Measurements from ENCODE around the gene IFI6. TPM values are rescaled to one million over a fixed set of nuclear protein-coding genes. Genes with fewer than 3 reads are reported as not detected.

Gene IFI6
- total RNA-seq, 2 experiments from 2014 or later, result 76.4 TPM

DNA sequence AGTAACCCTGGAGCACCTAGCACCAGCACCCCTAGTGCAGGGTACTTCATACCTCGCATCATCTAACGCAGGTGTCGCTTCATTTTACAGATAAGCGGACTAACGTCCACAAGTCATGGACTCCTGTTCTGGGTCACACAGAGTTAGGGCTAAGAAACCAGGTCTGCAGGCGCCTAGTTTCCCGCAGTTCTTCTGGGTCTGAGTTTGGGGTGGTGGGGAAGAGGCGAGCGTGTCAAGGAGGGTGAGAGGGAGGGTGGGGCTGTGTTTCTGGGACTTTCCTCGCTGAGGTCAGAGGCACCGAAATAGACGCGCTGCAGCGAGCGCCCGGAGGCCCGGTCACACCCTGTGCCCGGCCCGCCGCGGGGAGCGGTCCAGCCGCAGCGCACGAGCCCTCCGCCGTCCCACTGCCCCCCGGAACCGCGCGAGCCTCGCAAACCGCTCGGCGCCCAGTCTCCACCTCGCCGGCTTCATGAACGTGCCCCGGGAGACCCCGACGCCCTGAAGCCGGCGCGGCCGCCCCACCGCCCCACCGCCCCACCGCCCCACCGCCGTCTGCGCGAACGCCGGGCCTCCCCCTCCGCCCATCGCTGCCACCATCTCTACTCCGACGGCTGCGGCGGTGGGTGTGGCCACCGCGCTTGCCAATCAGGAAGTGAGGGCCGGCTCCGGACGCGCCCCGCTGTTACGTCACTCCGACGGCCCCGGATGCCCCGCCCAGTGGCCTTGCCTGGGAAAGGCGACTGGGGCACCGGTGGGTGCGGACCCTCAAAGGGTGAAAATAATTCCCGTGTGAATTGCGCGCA lies 12.3 kb downstream of the IFI6 start:
- no peaks in the 10 kb centered on the region for H3K9me3 Mint-ChIP-seq
- H3K27ac Mint-ChIP-seq, result peak overlapping the region; percentile 90
- ChIA-PET CTCF (interaction anchor here (1.5 to 6.5 kb wide), 4 partner anchors 11 to 55 kb away, joined by 3 to 312 read pairs (median 18); partner anchors contain the start of genes AHDC1 and IFI6), POLR2A (interaction anchor here (0.8 kb wide), 1 partner anchor 113 kb away, joined by 3 read pairs; the partner anchor contains the start of gene STX12)
- peaks cover 46% of the 10 kb centered on the region for H3K4me1 Mint-ChIP-seq (ENCODE audit: low read depth)
- peak; percentile 93 for DNase-seq
- H3K27me3 Mint-ChIP-seq, result no peaks in the 10 kb centered on the region
- intact Hi-C loops (cut with micrococcal nuclease), result loop anchor here (1.0 kb wide), 2 partner anchors 26 to 66 kb away; partner anchors contain the start of gene FAM76A
- H3K4me3 Mint-ChIP-seq, result peak overlapping the region; percentile 72
- no peaks in the 10 kb centered on the region for H3K36me3 Mint-ChIP-seq

DNA sequence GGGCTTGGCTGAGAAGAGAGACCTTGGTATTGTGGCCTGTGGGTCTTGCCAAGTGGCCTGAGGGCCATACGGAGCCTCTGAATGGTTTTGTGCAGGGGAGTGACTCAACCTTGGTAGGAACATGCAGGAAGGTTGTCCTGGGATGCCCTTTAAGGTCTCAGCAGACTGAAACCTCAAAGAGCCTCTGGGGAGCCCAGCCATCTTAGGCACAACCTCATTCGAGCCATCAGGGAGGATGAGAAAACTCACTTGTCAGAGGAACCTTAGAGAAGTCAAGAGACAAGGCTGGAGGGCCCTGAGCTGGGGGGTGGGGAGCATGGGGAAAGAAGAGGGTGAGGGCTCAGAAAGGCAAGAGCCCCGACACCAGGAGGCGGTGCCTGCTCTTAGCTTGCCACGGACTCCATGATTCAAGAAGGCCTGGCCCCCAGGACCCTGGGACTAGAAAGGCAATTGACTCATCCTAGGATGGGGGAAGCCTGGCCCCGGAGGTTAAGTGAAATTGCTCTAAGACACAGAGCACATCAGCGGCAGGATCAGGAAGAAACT lies 13.0 kb downstream of the IFI6 start:
- peak; percentile 65 for DNase-seq
- intact Hi-C loops (cut with micrococcal nuclease), result loop anchor here (1.0 kb wide), 1 partner anchor 26 kb away; no protein-coding TSS in a partner anchor
- H3K27ac Mint-ChIP-seq, result peak overlapping the region; percentile 90
- ChIA-PET POLR2A (interaction anchor here (0.8 kb wide), 1 partner anchor 9 kb away, joined by 3 read pairs; no protein-coding TSS in a partner anchor), CTCF (interaction anchor here (1.1 to 1.7 kb wide), 2 partner anchors 50 to 54 kb away, joined by 6 read pairs; no protein-coding TSS in a partner anchor)
- H3K9me3 Mint-ChIP-seq, result no peaks in the 10 kb centered on the region
- no peaks in the 10 kb centered on the region for H3K27me3 Mint-ChIP-seq
- H3K36me3 Mint-ChIP-seq, result no peaks in the 10 kb centered on the region
- peak overlapping the region; percentile 72 for H3K4me3 Mint-ChIP-seq
- H3K4me1 Mint-ChIP-seq (ENCODE audit: low read depth), result peaks cover 46% of the 10 kb centered on the region

GRCh38 chr1:27656157-27656893 lies 15.7 kb downstream of the IFI6 start:
- ChIA-PET POLR2A (interaction anchor here (0.7 to 1.0 kb wide), 2 partner anchors 16 to 31 kb away, joined by 3 read pairs; no protein-coding TSS in a partner anchor), CTCF (interaction anchor here (1.3 to 2.9 kb wide), 3 partner anchors 12 to 49 kb away, joined by 8 to 17 read pairs (median 13); no protein-coding TSS in a partner anchor)
- Mint-ChIP-seq H3K9me3 (no peaks in the 10 kb centered on the region), H3K27me3 (no peaks in the 10 kb centered on the region), H3K27ac (no peak overlapping the region), H3K36me3 (no peaks in the 10 kb centered on the region), H3K4me3 (no peak overlapping the region), H3K4me1 (ENCODE audit: low read depth) (peaks cover 29% of the 10 kb centered on the region)
- peak; percentile 41 for DNase-seq
- intact Hi-C loops (cut with micrococcal nuclease), result no loop called here

DNA sequence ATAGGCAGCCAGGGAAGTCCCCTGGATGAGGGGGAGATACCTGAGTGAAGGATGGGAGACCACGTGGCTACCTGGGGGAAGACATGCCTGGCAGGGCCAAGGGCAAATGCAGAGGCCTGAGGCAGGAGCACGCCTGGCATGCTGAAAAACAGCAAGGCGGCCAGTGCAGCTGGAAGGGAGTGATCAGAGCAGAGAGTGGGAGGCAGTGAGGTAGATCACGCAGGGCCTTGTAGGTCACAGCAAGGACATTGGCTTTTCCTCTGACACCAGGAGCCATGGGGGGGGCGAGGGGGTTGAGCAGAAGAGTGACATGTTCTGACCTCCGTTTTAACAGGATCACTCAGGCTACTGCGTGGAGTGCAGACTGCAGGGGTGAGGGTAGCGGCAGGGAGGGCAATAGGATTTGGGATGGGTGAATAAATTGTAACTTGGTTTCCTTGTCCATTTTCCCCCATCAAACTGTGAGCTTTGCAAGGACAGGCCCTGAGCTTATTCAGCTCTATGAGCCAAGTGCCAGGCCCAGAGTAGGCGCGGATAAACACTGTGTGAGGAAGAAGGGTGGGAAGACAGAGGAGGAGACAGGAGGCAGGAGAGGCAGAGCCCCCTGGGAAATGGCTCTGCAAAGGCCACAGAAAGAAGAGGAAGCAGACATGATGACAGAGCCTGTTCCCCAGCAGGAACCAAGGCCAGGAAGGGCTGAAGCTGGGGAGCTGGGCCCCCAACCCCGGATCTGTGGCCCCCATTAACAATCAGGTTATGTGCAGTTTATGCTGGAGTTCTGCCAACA lies 16.6 kb downstream of the IFI6 start:
- Mint-ChIP-seq H3K4me3 (no peak overlapping the region), H3K9me3 (no peaks in the 10 kb centered on the region), H3K4me1 (ENCODE audit: low read depth) (peaks cover 26% of the 10 kb centered on the region), H3K27me3 (no peaks in the 10 kb centered on the region), H3K36me3 (no peaks in the 10 kb centered on the region), H3K27ac (no peak overlapping the region)
- ChIA-PET POLR2A (no interaction called here), CTCF (interaction anchor here (0.5 to 2.9 kb wide), 4 partner anchors 11 to 612 kb away, joined by 3 to 17 read pairs (median 10); no protein-coding TSS in a partner anchor)
- DNase-seq, result no peak
- intact Hi-C loops (cut with micrococcal nuclease), result no loop called here

- Mint-ChIP-seq H3K27me3 (no peaks in the 10 kb centered on the region), H3K27ac (no peak overlapping the region), H3K4me3 (no peak overlapping the region), H3K36me3 (no peaks in the 10 kb centered on the region), H3K4me1 (ENCODE audit: low read depth) (peaks cover 14% of the 10 kb centered on the region), H3K9me3 (no peaks in the 10 kb centered on the region)
- no peak for DNase-seq
- intact Hi-C loops (cut with micrococcal nuclease), result no loop called here
- ChIA-PET CTCF (interaction anchor here (0.7 to 3.2 kb wide), 2 partner anchors 11 to 17 kb away, joined by 3 to 9 read pairs; no protein-coding TSS in a partner anchor), POLR2A (no interaction called here)
Measured at GRCh38 chr1:27652111-27652864, 19.7 kb downstream of the IFI6 start.

DNA sequence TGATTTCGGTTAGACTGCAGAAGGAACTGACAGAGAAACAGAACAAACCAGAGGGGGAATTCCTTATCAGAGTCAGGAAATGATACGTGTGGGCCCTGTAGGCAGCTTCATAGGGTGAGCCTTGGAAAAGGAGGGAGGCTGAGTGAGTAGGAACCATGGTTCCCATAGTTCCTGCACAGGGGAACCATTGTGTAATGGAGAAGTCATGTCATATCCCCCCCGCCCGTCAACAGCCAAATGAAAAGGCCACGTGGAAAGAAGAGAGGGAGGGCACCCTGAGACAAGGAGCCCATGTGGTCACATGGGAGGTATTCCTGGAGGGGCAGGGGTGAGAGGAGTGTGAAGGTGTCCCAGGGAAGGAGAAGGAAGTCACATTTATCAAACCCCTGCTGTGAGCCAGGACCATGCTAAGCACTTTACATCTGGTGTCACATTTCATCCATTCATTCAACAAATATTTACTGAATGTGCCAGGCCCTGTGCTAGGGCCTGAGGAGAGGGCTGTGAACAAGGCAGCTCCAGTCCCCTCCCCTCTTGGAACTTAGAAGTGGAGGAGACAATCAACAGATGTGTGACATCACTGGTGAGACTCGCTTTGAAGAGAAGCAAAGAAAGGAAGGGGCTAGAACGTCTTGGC lies 21.3 kb downstream of the IFI6 start:
- intact Hi-C loops (cut with micrococcal nuclease), result no loop called here
- ChIA-PET POLR2A (interaction anchor here (0.8 kb wide), 1 partner anchor 8 kb away, joined by 3 read pairs; no protein-coding TSS in a partner anchor), CTCF (interaction anchor here (1.1 to 3.4 kb wide), 6 partner anchors 9 to 42 kb away, joined by 3 to 18 read pairs (median 8); no protein-coding TSS in a partner anchor)
- Mint-ChIP-seq H3K9me3 (no peaks in the 10 kb centered on the region), H3K27me3 (no peaks in the 10 kb centered on the region), H3K36me3 (no peaks in the 10 kb centered on the region), H3K27ac (peak overlapping the region; percentile 8), H3K4me3 (no peak overlapping the region), H3K4me1 (ENCODE audit: low read depth) (peaks cover 11% of the 10 kb centered on the region)
- DNase-seq, result no peak

DNA sequence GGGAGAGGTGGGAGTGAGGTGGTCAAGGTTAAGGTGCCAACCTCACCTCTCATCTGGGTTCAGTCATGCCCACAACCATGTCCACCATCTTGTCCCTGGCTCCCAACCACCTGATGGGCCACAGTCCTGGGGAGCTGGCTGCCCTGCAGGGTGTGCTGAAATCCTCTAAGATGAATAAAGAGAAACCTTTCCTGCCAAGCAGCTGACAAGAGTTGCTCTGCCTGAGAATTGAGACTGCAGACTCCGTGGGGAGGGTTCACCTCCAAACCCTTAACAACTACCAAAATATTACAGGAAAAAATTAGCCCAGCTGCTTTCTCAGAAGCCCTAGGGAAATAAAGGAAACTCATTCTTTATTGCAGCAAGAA lies 21.8 kb downstream of the IFI6 start:
- Mint-ChIP-seq H3K4me1 (ENCODE audit: low read depth) (peaks cover 11% of the 10 kb centered on the region), H3K9me3 (no peaks in the 10 kb centered on the region), H3K27me3 (no peaks in the 10 kb centered on the region), H3K27ac (peak overlapping the region; percentile 8), H3K4me3 (no peak overlapping the region), H3K36me3 (no peaks in the 10 kb centered on the region)
- CTCF ChIA-PET, result interaction anchor here (0.9 to 3.4 kb wide), 6 partner anchors 9 to 548 kb away, joined by 3 to 18 read pairs (median 6); no protein-coding TSS in a partner anchor
- no peak for DNase-seq
- intact Hi-C loops (cut with micrococcal nuclease), result no loop called here
- POLR2A ChIA-PET, result interaction anchor here (0.6 to 0.8 kb wide), 3 partner anchors 8 to 1343 kb away, joined by 3 read pairs; no protein-coding TSS in a partner anchor

DNA sequence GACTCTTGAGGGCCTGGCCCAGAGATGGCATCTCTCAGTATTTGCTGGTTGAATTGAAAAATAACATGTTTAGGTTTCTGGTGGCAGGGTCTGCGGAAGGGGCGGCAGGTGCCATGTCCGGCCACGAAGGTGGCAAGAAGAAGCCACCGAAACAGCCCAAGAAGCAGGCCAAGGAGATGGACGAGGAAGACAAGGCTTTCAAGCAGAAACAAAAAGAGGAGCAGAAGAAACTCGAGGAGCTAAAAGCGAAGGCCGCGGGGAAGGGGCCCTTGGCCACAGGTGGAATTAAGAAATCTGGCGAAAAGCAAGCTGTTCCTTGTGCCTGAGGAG lies 22.7 kb downstream of the IFI6 start:
- Mint-ChIP-seq H3K36me3 (no peaks in the 10 kb centered on the region), H3K4me3 (no peak overlapping the region), H3K4me1 (ENCODE audit: low read depth) (peaks cover 11% of the 10 kb centered on the region), H3K27me3 (no peaks in the 10 kb centered on the region), H3K27ac (no peak overlapping the region), H3K9me3 (no peaks in the 10 kb centered on the region)
- POLR2A ChIA-PET, result no interaction called here
- DNase-seq, result no peak
- CTCF ChIA-PET, result interaction anchor here (0.9 to 3.4 kb wide), 6 partner anchors 13 to 547 kb away, joined by 3 to 18 read pairs (median 6); no protein-coding TSS in a partner anchor
- intact Hi-C loops (cut with micrococcal nuclease), result no loop called here

DNA sequence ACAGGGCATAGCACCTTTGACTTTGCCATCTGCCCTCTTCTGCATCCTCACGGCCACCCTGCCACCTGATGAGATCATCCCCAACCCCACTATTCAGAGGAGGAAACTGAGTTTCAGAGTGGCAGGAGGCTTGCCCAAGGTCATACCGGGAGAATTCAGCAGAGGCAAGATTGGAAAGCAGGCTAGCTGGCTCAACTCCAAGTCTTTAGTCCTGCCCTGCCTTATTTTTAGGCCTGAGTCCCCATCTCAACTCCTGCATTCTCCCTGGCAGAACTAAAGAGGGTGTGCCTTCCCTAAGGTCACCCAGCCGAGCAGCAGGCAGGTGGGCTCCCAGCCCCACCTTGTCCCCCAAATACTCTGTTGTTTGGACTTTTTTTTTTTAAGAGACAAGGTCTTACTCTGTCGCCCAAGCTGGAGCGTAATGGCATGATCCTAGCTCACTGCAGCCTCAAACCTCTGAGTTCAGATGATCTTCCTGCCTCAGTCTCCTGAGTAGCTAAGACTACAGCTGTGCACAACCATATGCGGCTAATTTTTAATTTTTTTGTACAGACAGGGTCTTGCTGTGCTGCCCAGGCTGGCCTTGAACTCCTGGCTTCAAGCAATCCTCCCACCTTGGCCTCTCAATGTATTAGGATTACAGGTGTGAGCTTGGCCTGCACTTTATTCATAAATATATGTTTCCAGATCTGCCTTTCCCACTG lies 23.2 kb downstream of the IFI6 start:
- no peaks in the 10 kb centered on the region for H3K27me3 Mint-ChIP-seq
- H3K36me3 Mint-ChIP-seq, result no peaks in the 10 kb centered on the region
- CTCF ChIA-PET, result interaction anchor here (1.1 to 3.4 kb wide), 3 partner anchors 14 to 40 kb away, joined by 3 to 18 read pairs (median 13); no protein-coding TSS in a partner anchor
- H3K4me1 Mint-ChIP-seq (ENCODE audit: low read depth), result peaks cover 15% of the 10 kb centered on the region
- DNase-seq, result no peak
- intact Hi-C loops (cut with micrococcal nuclease), result no loop called here
- no peaks in the 10 kb centered on the region for H3K9me3 Mint-ChIP-seq
- no peak overlapping the region for H3K27ac Mint-ChIP-seq
- H3K4me3 Mint-ChIP-seq, result no peak overlapping the region
- POLR2A ChIA-PET, result no interaction called here

DNA sequence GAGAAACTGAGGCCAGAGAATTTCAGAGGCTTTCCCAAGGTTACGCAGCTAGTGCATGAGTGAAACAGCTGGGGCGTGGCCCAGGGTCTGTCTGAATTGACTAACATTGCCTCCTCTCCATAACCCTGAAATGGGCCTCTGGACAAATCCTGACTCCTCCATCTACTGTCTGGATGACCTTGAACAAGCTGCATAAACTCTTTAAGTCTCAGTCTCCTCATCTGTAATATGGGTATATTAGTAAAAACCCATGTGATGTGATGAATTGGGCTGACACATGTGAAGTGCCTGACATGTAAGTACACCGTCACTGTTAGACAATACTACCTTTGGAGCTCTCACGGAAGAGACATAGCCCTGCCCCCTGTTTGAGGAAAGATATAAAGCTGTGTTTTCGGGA lies 24.7 kb downstream of the IFI6 start:
- intact Hi-C loops (cut with micrococcal nuclease), result no loop called here
- Mint-ChIP-seq H3K4me3 (no peak overlapping the region), H3K36me3 (no peaks in the 10 kb centered on the region), H3K27me3 (no peaks in the 10 kb centered on the region), H3K27ac (no peak overlapping the region), H3K9me3 (no peaks in the 10 kb centered on the region), H3K4me1 (ENCODE audit: low read depth) (peaks cover 19% of the 10 kb centered on the region)
- ChIA-PET POLR2A (no interaction called here), CTCF (interaction anchor here (0.7 to 1.7 kb wide), 4 partner anchors 16 to 79 kb away, joined by 3 to 5 read pairs (median 4); no protein-coding TSS in a partner anchor)
- DNase-seq, result no peak
